GM21717 (cell line): Measurements from ENCODE around the gene RNF217.
"Not testable (repeated sequence)": the region's sequence is repeated elsewhere in the genome, so short reads cannot be mapped to it uniquely, and the experiment has no call there.

ENCODE experiments used
- ATAC-seq: cut with Tn5 transposase; IDR thresholded peaks from one replicate; pipeline ENCODE4 v1.9.1; 2021; ENCODE audit warnings: mild to moderate bottlenecking, moderate library complexity; ENCODE audit not compliant: unreplicated experiment

The RNF217 gene, protein sequence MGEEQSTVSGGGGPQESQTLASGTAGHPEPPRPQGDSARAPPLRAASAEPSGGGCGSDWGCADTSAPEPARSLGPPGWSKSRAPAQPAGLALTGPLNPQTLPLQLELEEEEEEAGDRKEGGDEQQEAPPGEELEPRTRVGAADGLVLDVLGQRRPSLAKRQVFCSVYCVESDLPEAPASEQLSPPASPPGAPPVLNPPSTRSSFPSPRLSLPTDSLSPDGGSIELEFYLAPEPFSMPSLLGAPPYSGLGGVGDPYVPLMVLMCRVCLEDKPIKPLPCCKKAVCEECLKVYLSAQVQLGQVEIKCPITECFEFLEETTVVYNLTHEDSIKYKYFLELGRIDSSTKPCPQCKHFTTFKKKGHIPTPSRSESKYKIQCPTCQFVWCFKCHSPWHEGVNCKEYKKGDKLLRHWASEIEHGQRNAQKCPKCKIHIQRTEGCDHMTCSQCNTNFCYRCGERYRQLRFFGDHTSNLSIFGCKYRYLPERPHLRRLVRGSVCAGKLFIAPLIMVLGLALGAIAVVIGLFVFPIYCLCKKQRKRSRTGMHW

DNA sequence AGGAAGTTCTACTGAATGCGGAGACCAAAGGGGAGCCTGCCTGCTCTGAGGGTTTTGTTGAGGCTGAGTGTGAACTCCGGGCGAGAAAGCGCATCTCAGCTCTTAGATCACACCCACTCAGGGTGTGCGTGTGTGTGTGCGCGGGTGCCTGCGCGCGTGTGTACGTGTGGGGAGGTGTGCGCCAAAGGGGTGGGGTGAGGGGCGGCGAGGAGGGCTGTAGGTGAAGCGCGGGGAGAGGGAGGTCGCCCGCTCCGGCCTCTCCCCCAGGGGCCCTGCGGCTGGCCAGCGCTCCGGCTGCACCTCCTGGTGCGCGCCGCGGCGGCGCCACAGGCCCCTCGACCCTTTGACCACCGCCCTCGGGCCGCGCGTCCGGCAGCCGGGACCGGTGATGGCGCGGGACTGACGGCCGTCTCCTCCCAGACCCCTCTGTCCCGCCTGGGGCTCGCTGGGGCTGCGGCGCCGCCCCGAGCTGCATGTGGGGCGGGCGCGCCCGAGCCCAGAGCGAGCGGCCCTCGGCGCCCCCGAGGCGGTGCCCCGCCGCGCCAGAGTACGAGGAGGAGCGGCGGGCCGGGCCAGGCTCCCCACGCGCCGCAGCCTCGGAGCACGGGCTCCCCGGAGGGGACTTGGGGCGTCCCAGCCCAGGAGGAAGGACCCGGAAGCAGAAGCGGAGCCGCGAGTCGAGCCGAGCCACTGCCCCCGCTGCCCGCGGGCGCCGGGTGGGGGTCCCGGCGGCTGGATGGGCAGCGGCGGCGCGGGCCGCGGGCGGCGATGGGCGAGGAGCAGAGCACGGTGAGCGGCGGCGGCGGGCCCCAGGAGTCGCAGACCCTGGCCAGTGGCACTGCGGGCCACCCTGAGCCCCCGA lies at the start of gene RNF217:
Gene RNF217 (plus strand): TSS at position 661 of the 862 bp plus-strand sequence. CDS start 108 bp downstream, at position 769.
- no peak for ATAC-seq

DNA sequence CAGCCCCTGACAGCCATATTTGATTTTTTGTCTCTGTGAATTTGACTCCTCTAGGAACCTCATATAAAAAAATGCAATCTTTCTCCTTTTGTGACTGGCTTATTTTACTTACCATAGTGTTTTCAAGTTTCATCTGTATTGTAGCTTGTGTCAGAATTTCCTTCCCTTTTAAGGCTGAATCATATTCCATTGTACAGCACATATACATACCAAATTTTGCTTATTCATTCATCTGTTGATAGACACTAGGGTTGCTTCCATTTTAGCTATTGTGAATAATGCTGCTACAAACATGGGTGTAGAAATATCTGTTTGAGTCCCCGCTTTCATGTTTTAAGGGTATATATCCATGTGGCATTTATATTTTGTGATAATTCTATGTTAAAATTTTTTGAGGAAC lies 49.2 kb upstream of the RNF217 start:
- no peak for ATAC-seq

DNA sequence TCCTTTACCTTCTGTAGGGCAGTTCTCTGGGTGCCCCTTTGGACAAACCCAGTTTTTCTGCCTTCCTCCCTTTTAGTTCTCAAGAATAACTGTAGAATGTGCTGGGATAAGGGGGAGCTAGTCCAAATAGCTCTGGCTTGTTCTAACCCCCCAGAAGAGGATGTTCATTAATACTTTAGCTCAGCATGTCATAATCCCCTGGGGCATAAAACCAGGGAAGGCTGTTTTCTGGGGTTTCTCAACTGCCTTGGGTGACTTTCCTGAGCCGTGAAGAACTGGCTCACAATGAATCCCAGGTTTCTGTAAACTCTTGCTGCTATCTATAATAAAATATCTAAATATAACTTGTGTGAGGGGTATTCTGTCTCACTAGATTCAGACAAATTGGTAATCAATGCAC lies 44.5 kb upstream of the RNF217 start:
- no peak for ATAC-seq

DNA sequence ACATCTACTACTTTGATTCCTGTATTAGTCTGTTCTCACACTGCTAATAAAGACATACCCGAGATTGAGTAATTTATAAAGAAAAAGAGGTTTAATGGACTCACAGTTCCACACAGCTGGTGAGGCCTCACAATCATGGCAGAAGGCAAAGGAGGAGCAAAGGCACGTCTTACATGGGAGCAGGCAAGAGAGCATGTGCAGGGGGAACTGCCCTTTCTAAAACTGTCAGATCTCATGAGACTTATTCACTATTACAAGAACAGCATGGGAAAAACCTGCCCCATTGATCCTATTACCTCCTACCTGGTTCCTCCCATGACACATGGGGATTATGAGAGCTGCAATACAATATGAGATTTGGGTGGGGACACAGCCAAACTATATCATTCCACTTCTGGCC lies 42.5 kb upstream of the RNF217 start:
- not testable (repeated sequence) for ATAC-seq

DNA sequence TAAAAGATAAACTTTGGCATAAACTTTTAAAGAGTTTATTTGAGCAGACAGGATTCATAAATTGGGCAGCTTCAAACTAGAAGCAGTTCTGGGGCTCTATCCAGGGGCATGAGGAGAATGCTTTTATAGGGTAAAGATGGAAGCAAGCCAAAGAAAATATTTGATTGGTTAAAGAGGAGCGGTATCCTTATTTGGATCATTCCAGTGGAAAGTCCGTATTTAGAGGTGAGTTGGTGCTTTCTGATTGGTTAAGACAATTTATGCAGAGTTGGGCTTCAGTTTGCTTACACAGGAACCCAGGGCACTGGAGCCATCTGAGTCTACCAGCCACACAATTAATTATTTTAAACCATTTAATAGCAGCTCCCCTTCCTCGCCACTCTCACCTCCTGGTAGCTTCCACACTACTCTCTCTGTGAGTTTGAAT lies 37.9 kb upstream of the RNF217 start:
- ATAC-seq: no peak

DNA sequence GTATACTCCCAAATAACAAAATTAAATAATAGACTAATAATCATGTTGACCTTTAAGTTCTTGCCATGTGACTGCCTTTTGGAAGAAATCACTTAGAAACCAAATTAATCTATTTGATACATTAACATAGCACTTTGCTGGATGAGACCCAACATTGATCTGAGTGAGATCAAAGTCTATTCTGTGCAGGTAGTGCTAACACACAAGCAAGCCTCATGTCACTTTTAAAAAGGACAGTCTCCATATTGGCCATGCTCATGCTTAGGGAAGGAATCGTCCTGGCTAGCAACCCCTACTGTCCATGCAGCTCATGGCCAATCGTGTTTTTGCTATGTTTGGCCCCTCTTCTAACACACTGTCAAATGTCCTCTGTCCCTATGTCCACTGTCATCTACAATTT lies 35.8 kb upstream of the RNF217 start:
- ATAC-seq: no peak

DNA sequence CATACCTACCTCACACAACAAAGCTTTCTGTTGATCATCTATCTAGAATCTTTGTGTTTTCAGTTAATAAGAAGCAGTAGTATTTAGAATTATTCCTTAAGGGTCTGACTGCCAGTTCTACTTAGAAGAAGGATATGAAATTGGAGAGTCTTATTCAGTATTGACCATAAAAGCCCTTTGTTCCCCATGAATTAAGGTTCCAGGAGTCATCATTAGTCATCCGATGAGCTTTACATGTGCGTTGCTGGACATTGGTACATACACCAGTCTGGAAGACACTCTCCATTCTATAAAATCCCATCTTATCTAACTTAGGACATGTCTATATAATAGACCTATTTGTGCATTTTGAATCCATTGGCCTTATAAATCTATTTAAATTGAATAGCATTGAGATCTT lies 34.4 kb upstream of the RNF217 start:
- ATAC-seq: no peak

DNA sequence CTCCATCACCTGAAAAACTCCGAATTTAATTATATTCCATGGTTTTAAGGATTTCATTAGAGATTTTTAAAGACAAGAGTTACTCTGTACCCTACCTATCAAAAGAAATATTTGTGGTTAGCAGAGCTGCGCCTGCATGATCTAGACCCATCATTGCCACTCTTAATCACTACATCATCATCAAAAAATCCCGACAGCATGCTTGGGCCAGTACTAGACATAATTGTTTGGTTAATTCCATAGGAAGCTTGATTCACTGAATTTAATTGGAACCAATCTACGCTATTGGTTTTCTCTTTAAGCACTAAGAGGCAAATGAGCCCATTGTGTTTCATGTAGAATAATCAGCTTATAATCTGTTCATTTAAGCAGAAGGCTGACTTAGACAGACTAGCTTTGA lies 33.4 kb upstream of the RNF217 start:
- no peak for ATAC-seq

DNA sequence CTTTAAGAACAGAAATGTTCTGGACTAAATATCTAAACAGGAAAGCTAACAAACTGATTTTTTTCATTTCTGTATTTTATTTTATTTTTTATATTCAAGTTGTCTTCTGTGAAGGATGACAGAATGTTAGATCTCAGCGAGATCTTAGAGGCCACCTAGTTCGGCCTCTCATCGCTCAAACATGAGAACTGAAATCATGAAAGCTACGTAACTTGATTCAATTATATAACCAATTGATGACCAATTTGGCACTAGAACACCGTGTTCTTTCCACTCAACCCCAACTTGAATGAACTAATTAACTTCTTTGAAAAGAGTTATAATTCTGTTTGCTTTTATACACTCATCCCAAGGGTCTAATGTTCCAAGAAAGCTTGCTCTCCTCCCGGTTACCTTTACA lies 24.6 kb upstream of the RNF217 start:
- ATAC-seq: no peak

DNA sequence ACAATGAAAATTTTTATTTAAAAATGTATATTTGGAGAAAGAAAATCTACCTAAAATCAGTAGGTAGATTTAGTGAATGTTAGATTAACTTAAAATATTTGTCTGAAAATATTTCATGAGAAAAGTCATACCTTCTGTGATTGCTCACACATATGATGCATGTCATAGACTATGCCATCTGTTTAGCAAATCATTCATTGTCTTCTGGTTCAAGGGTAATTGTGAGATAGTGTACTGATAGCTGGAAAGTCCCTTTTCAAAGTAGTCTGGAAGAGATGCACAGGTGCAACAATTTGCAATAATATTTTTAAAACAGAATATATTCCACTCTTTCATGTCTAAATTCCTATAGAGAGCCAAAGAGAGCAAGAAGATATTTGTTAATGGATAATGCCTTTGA lies 21.0 kb upstream of the RNF217 start:
- ATAC-seq: no peak

DNA sequence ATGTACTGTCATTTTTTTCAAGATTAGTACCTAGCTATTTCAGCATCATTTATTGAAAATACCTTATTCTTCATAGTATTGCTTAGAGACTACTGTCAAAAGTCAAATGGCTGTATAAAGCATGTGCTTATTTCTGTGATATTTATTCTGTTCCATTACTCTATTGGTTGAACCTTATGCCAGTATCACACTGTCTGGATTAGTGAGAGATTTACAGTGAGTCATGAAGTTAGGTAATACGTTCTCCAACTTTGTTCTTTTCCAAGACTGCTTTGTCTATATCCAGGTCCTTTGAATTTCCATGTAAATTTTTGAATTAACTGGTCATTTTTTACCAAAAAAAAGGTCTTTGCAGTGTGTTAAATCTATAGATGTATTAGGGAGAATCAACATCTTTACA lies 18.6 kb upstream of the RNF217 start:
- no peak for ATAC-seq

DNA sequence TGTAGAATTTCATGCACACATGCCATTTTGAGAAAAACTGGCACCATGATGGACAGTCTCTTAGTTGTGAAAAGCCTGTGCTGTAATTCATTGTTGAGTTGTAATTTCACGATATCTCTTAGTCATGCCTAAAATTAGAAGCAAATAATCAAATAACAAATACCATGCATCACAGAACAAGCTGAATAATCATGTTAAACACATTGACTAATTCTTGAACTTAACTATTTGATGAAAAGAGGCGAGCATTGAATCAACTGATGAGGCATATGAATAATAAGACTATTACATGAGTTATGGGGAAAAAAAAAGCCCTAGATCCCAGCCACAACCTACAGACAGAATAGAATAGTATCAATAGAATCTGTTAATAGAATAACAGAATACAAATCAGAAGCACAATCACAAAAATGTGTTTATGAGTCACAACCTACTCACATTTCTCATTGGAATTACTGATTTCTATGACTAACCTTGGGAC lies 14.2 kb upstream of the RNF217 start:
- no peak for ATAC-seq

DNA sequence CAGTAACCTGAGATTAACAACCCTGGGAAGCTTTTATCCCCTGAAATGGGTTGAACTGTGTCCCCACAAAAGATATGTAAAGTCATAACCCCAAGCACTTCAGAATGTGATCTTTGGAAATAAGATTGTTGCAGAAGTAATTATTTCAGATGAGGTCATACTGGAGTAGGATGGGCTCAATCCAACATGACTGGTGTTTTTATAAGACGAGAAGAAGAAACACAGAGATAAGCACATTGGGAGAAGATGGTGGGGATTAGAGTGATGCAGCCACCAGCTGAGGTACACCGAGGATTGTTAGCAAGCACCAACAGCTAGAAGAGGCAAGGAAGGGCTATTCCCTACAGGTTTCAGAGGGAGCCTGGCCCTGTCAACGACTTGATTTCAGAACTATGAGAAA lies 12.5 kb upstream of the RNF217 start:
- no peak for ATAC-seq

DNA sequence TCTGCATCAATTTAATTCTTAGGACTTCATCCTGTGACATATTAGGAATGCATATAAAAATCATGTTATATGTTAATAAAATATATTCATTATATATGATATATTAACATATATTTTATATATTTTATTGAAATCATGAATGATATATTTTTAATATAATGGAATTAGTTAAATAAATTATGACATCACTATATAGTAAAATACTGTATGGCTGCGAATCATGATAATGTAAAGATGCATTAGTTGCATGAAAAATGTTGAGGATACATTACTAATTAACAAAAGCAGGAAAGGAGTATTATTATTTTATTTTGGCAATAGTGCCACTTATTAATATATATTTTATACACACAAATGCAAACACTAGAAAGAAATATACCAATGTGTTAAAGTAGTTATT lies 8.4 kb upstream of the RNF217 start:
- no peak for ATAC-seq

DNA sequence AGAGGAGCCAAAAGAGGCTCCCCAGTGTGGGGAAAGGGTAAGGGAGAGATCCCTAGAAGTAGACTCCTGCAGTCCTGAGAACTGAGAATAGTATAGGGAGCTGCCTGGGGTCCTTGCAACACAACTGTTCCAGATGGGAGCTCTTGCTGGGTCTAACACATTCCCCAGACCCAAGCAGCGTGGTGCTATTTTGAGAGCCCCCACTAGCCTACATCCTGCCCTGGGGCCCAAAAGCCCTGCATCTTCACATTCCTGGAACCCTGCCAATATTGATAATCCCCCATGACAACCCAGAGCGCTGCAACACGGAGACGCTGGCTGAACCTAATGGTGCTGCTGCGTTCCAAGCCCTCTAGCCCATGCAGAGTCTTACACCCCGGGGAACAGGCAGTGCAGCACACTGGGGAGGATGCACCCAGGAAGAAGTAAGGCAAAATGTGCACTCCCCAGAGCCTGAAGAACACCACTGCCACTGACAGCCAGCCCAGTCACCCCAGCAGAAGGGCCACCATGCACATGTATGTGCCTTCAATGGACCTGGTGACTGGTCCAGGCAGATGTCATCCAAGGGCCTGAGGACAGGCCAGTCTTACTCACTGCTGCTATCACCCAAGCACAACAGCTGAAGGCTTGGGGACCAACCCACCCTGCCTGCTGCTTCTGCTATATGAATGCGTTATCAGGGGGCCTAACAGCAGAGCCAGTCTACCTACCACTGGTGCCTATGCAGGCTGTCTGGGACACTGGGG lies 7.0 kb upstream of the RNF217 start:
- ATAC-seq: no peak

DNA sequence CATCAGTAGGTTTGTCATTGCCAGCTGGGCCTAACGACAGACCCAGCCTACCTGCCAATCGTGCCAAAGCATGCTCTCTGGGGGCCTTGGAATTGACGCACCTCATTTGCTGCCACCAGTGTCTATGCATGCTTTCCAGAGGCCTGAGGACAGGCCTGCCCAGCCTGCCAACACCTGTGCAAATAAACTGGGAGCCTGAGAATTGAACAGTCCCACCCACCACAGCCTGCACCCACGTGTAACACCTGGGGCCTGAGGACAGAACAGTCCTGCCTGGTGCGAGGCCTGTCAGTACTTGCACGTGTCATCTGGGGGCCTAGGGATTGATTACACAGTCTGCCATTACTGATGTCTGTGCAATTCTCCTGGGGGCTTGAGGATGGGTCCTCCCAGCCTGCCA lies 6.2 kb upstream of the RNF217 start:
- no peak for ATAC-seq

DNA sequence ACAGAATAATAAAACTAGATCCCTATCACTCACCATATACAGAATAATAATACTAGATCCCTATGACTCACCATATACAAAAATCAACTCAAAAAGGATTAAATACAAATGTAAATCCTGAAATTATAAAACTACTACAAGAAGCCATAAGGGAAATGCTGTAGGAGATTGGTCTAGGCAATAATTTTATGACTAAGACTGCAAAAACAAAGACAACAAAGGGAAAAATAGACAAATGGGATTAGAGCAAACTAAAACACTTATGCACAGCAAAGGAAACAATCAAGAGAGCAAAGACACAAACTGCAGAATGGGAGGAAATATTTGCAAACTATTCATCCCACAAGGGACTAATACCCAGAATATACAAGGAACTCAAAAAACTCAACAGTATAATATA lies 4.1 kb upstream of the RNF217 start:
- ATAC-seq: no peak

DNA sequence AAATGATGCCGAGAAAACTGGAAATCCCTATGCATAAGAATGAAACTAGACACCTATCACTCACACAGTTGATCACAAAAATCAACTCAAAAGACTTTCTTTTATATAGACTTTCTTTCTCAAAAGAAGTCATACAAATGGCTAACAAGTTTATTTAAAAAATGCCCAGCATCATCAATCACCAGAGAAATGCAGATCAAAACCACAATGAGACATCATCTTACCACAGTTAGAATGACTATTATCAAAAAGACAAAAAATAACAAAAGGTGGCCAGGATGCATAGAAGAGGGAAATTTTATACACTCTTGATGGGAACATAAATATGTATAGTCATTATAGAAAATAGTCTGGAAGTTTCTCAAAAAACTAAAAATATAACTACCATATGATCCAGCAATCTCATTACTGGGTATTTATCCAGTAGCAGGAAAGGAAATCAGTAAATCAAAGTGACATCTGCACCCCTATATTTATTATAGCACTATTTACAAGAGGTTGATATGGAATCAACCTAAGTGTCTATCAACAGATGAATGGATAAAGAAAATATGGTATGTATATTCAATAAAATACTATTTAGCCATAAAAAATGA lies 3.4 kb upstream of the RNF217 start:
- no peak for ATAC-seq

DNA sequence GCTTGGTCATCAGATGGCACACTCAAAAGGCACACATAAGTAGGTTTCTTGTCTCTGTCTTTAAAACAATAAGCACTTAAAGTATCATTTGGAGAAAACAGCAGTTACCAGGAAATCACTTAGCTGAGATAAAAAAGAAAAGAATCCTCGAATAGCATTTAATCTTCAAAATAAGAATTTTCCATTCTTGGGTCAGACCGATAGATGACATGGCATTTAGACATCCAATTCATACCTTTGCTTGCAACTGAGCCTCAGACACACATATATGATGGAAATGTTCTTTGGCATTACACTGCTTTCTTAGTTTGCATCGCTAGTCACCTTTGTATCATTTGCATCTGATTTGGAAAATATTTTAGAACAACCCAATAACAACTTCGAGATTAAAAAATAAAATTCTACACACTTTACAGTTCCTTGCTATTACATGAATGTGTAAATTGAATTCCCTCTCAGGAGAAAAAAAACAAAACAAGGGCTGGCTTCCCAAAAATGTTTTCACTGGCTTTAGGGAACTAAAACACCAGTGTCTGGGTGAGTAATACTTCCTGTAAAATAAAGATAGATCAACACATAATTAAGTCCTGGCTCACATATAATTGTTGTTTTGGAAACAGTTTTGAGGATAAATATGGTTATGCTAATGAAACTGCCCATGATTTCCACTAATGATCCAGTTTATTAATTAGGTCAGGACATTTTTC lies 1.3 kb upstream of the RNF217 start:
- ATAC-seq: no peak

DNA sequence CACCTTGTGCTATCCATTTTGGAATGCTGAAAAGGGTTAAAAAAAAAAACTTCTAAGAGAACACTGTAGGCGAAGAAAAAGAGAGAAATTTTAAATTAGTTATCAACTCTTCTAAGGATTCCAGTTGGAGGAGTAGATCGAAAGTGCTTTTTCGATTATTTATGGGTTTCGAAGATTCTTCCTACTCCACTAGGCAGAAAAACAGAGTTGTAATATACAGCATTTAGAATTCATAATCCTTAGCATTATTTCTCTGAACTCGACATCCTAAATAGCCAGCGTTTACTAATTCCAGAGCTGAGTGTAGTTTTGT lies 817 bp upstream of the RNF217 start:
- ATAC-seq: no peak
